ENCODE results near the gene ME1.
"Not testable (repeated sequence)": the region's sequence is repeated elsewhere in the genome, so short reads cannot be mapped to it uniquely, and the experiment has no call there.

The ME1 gene

DNA sequence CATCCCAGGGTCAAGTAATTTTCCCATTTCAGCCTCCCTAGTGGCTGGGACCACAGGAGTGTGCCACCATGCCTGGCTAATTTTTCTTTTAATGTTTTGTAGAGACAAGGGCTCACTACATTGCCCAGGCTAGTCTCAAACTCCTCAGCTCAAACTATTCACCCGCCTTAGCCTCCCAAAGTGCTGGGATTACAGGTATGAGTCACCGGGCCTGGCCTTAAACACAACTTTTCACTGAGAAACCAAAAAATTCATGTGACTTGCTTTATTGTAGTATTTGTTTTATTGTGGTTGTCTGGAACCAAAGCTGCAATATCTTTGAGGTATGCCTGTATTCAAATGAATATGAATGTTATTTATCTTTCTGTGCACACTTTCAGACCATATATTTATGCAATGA, 165.5 kb downstream of the ME1 start:
- in situ Hi-C loops (cut with HindIII; ENCODE audit: low sequenced_read_pairs): no loop called here

DNA sequence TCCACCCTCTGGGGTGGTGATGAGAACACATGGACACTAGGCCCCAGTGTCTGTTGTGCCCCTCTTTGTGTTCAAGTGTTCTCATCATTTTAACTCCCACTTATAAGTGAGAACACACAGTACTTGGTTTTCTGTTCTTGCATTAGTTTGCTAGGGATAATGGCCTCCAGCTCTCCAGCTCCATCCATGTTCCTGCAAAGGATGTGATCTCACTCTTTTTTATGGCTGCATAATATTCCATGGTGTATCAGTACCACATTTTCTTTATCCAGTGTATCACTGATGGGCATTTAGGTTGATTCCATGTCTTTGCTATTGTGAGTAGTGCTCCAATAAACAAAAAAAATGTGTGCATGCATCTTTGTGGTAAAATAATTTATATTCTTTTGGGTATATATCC, 170.3 kb downstream of the ME1 start:
- in situ Hi-C loops (cut with HindIII; ENCODE audit: low sequenced_read_pairs): no loop called here

- in situ Hi-C loops (cut with HindIII; ENCODE audit: low sequenced_read_pairs): no loop called here
These were observed 172.3 kb downstream of the ME1 start for GRCh38 chr6:83258517-83258916.

DNA sequence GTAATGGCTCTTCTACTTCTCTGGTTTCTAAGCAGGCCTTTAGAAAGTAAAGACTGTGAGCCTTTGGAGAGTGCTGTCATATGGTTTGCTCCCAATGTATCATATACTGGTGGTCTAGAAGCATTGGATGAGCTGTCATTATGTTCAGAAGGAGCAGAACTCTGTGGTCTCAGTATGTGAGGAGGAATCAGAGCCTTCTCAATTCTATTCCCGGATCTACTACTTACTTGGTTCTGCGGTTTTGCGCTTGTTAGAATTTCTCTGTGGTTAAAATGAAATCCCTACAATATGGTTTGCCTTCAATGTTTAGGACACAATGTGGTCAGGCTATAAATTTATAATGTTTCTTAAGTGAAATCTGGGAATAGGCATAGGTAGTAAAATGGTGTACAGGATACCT, 173.1 kb downstream of the ME1 start:
- in situ Hi-C loops (cut with HindIII; ENCODE audit: low sequenced_read_pairs): no loop called here

- in situ Hi-C loops (cut with HindIII; ENCODE audit: low sequenced_read_pairs): not testable (repeated sequence)
These were observed 174.1 kb downstream of the ME1 start for GRCh38 chr6:83256719-83257118.

- in situ Hi-C loops (cut with HindIII; ENCODE audit: low sequenced_read_pairs): no loop called here
These were observed 178.1 kb downstream of the ME1 start for GRCh38 chr6:83252719-83253118.

GRCh38 chr6:83250235-83250634, 180.6 kb downstream of the ME1 start:
- in situ Hi-C loops (cut with HindIII; ENCODE audit: low sequenced_read_pairs): no loop called here

- in situ Hi-C loops (cut with HindIII; ENCODE audit: low sequenced_read_pairs): no loop called here
These were observed 183.4 kb downstream of the ME1 start for GRCh38 chr6:83247471-83247870.

- in situ Hi-C loops (cut with HindIII; ENCODE audit: low sequenced_read_pairs): no loop called here
These were observed 199.7 kb downstream of the ME1 start for GRCh38 chr6:83231146-83231545.

DNA sequence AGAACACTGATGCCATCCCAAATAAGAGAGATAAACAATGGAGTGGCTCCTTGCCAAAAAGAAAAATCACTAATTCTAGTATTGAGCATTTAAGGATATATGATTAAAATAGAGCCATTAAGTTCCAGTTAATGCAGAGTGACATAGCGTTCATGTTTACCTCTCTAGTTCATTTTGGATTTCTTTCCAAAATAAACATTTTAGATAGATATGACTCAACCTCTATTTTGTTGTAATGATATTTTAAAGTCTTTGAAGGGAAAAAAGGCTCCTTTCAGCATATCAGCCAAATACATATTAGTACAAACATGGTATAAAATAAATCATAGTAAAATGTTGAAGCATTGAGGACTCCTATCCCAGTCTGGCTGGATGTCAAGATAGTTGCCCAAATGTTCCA, 204.3 kb downstream of the ME1 start:
- in situ Hi-C loops (cut with HindIII; ENCODE audit: low sequenced_read_pairs): no loop called here

DNA sequence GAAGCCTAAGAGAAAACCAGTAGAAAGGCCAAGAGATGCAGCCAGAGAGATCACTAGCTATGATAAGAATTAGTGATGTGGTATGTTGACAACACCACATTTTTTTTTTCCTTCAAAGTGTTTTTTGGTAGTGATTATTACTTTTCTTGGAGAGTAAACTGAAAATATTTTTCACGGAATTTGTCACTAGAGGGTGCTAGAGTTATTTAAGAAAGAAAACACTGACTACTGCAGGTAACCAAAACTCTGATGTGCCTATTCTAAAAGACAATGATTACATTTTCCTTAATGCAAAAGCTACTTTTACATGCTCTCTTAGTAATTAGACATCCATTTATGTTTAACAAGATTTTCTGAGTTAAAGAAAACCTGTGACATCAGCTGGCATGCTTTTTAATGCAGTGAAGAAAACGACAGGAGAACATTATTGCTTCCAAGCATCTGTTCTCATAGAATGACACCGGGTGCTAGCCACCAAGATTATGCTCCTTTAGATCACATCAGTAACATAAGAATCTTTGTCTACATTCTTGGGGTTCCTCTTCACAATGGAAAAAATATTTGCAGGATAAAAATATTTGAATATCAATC, 208.9 kb downstream of the ME1 start:
- in situ Hi-C loops (cut with HindIII; ENCODE audit: low sequenced_read_pairs): loop anchor here (5.0 kb wide), 1 partner anchor 290 kb away; the partner anchor contains the start of gene PRSS35

GRCh38 chr6:83221276-83221675, 209.6 kb downstream of the ME1 start:
- in situ Hi-C loops (cut with HindIII; ENCODE audit: low sequenced_read_pairs): loop anchor here (5.0 kb wide), 1 partner anchor 291 kb away; the partner anchor contains the start of gene PRSS35

DNA sequence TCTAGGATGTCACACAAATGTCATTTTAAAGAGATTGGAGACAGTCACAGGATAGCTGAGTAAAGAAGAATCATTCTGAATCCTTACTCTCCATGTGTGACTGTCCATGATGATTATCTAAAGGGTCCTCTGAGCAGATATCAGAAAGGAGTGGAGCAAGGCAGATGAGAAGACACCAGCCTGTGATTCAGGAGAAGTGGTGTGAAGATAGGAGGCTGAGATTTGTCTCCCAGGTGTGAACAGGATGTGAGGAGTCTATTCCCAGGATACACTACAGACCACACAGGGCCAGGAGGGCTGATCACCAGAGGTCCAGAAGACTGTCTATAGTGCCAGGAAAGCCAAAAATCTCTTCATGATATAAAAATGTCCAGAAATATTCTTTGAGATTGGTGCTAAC, 210.7 kb downstream of the ME1 start:
- in situ Hi-C loops (cut with HindIII; ENCODE audit: low sequenced_read_pairs): loop anchor here (5.0 kb wide), 1 partner anchor 292 kb away; the partner anchor contains the start of gene PRSS35

GRCh38 chr6:83218646-83219045, 212.2 kb downstream of the ME1 start:
- in situ Hi-C loops (cut with HindIII; ENCODE audit: low sequenced_read_pairs): no loop called here

DNA sequence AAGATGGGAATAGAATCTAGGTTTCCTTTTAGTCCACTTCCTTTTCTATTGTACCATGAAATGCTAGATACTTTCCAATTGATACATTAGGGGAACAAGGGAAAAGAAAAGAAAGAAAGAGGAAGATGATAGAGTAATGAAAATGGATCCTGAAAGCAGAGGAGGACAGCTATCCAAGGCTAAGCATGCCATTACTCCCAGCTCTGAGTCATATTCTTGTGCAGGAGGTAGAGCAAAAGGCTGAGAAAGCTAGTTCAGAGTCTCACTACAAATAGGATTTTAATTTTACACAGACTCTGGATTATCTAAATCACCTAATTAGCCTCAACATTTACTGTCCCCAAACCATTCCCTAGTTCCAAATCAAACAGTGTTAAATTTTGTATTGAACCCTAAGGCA, 214.0 kb downstream of the ME1 start:
- in situ Hi-C loops (cut with HindIII; ENCODE audit: low sequenced_read_pairs): no loop called here

DNA sequence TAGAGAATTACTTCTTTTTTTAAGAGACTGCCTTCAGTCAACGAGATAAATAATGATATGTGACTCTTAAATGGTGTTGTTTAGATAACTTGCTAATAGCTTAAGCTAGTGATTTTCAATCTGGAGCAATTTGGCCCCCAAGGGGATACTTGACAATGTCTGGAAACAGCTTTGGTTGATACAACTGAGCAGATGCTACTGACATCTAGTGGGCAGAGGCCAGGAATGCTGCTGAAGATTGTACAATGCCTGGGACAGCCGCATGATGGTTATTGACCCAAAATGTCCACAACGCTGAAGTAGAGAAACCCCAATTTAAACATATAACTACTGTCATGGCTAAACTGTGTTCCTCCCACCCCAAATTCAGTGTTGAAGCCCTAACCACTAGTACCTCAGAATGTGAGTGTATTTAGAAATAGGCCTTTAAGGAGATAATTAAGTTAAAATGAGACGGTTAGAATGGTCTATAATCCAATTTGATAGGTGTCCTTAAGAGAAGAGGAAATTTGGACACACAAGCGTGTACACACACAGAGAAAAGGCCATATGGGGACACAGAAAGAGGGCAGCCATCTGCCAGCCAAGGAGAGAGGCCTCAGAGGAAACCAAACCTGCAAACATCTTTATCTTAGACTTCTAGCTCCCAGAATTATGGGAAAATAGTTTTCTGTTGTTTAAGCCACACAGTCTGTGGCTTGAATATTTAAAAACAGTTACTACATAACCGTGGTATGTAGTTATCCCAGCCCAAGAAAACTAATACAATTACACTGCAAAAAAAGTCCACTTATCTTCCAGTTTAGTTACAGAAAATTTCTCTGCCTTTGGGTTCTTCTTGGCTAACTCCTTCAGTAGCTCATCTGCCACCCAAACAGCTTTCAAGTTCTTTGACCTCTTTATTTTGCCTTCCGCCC, 215.5 kb downstream of the ME1 start:
- in situ Hi-C loops (cut with HindIII; ENCODE audit: low sequenced_read_pairs): no loop called here

GRCh38 chr6:83202031-83202430, 228.8 kb downstream of the ME1 start:
- in situ Hi-C loops (cut with HindIII; ENCODE audit: low sequenced_read_pairs): no loop called here

DNA sequence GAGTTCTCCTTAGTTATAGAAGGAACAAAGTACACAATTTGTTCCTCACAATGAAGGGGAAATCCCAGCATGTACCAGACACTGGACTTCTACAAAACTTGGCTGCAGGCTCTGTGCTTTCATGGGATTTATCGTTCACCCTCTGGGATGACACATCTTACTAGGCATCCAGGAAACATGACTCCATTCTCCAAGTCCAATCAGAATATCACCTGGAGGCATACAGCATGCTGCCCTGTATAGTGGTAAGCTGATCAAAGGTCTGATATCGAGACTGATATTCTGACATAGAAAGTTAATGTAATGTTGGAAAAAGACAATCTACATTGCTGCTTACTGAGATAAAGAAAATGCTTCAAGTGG, 231.0 kb downstream of the ME1 start:
- in situ Hi-C loops (cut with HindIII; ENCODE audit: low sequenced_read_pairs): no loop called here

DNA sequence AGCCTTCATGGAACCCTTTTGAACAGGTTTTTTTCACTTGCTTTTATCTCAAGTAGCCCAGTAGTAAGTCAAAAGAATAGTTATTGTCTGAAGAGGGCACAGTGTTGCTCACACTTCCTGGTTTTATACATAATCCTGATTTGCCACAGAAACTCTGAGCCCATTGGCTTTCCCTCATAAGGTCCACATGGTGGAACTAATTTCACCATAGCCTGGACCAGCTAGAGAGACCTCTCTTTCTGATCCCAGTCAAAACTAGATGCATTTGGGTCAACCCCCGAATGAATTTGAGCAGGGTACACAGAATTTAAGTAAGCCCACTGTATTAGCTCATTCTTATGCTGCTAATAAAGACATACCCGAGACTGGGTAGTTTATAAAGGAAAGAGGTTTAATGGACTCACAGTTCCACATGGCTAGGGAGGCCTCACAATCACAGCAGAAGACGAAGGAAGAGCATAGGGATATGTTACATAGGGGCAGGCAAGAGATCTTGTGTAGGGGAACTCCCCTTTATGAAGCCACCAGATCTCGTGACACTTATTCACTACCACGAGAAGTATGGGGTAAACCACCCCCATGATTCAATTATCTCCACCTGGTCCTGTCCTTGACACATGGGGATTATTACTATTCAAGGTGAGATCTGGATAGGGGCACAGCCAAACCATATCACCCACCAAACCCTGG, 231.5 kb downstream of the ME1 start:
- in situ Hi-C loops (cut with HindIII; ENCODE audit: low sequenced_read_pairs): no loop called here

DNA sequence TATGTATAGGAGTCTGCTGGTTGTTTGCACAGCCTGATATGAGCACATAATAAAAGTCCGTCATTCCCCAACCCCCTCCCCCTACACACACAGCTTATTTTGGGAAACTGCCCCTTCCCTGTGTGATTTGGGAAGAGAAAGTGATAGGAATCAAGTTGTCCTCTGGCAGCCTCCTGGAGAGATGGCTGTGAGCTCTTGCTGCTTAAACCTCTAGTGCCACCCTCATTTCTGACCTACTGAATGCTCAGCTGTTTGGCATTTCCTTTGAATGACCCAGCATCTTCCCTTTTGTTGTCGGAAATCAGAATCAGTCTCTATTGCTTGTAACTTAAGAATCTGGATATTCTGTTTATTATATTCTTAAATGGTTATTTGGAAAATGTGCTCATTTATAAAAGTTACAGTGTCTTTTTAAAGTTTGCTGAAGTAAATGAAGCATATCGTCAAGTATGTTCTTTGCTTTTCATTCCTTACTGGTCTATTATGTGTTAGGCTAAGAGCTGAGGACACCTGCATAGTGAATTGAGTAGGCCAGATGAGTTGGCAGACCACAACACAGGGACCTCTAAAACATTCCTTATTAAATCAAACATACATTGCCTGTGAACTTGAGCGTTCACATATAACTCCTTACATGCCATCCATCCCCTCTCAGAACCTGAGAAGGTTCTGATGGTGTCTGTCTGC, 232.2 kb downstream of the ME1 start:
- in situ Hi-C loops (cut with HindIII; ENCODE audit: low sequenced_read_pairs): no loop called here
